GF-D8 (cell line): ENCODE measurements around the gene CERK.
"Not testable (repeated sequence)": the region's sequence is repeated elsewhere in the genome, so short reads cannot be mapped to it uniquely, and the experiment has no call there.

Source experiments
- DNase-seq: peaks from one replicate; lab custom pipeline; 2025; lab: John Stamatoyannopoulos, UW

Gene CERK

GRCh38 chr22:46646531-46647215 is 91.4 kb downstream of the CERK start:
- DNase-seq: no peak

- not testable (repeated sequence) for DNase-seq
These were observed 95.1 kb downstream of the CERK start for GRCh38 chr22:46642840-46643480.

- no peak for DNase-seq
These were observed 96.2 kb downstream of the CERK start for GRCh38 chr22:46641811-46642266.

- no peak for DNase-seq
These were observed 97.6 kb downstream of the CERK start for GRCh38 chr22:46640293-46641055.

- no peak for DNase-seq
These were observed 98.2 kb downstream of the CERK start for GRCh38 chr22:46639843-46640242.

- DNase-seq: no peak
These were observed 99.2 kb downstream of the CERK start for GRCh38 chr22:46638601-46639431.

- no peak for DNase-seq
These were observed 100.1 kb downstream of the CERK start for GRCh38 chr22:46637711-46638600.

GRCh38 chr22:46636221-46637002 is 101.6 kb downstream of the CERK start:
- no peak for DNase-seq

GRCh38 chr22:46635756-46636155 is 102.3 kb downstream of the CERK start:
- DNase-seq: no peak

- DNase-seq: not testable (repeated sequence)
These were observed 102.9 kb downstream of the CERK start for GRCh38 chr22:46634973-46635685.
